ENCODE data around the gene CUL5. TPM values are rescaled to one million over a fixed set of nuclear protein-coding genes. Genes with fewer than 3 reads are reported as not detected.
"Not testable (repeated sequence)": the region's sequence is repeated elsewhere in the genome, so short reads cannot be mapped to it uniquely, and the experiment has no call there.

Gene CUL5
- total RNA-seq, 1 donor from 2014 or later = 38.0 TPM

GRCh38 chr11:108111126-108111525 lies 102.4 kb downstream of the CUL5 start:
- peak; percentile 49 for DNase-seq
- H3K4me3 Mint-ChIP-seq = no peak overlapping the region
- peaks cover 2% of the 10 kb centered on the region for H3K4me1 Mint-ChIP-seq
- intact Hi-C loops (cut with micrococcal nuclease) = no loop called here
- H3K27ac Mint-ChIP-seq = peak overlapping the region; percentile 54
- H3K36me3 Mint-ChIP-seq (ENCODE audit: low read depth) = peaks cover 10% of the 10 kb centered on the region
- no peaks in the 10 kb centered on the region for H3K27me3 Mint-ChIP-seq
- no peaks in the 10 kb centered on the region for H3K9me3 Mint-ChIP-seq

- Mint-ChIP-seq H3K9me3 (no peaks in the 10 kb centered on the region), H3K4me3 (no peak overlapping the region), H3K27ac (no peak overlapping the region), H3K36me3 (ENCODE audit: low read depth) (peaks cover 10% of the 10 kb centered on the region), H3K4me1 (peaks cover 2% of the 10 kb centered on the region), H3K27me3 (no peaks in the 10 kb centered on the region)
- intact Hi-C loops (cut with micrococcal nuclease) = no loop called here
- DNase-seq = peak; percentile 47
These were observed 103.4 kb downstream of the CUL5 start for GRCh38 chr11:108112057-108112456.

- Mint-ChIP-seq H3K4me3 (no peak overlapping the region), H3K4me1 (peaks cover 2% of the 10 kb centered on the region), H3K27me3 (no peaks in the 10 kb centered on the region), H3K27ac (no peak overlapping the region), H3K36me3 (ENCODE audit: low read depth) (peaks cover 8% of the 10 kb centered on the region), H3K9me3 (no peaks in the 10 kb centered on the region)
- intact Hi-C loops (cut with micrococcal nuclease) = no loop called here
- DNase-seq = no peak
These were observed 106.9 kb downstream of the CUL5 start for GRCh38 chr11:108115500-108116140.

- H3K4me3 Mint-ChIP-seq = no peak overlapping the region
These were observed 109.2 kb downstream of the CUL5 start for GRCh38 chr11:108117746-108118371.

GRCh38 chr11:108120936-108121273 lies 112.2 kb downstream of the CUL5 start:
- Mint-ChIP-seq H3K4me3 (peak overlapping the region; percentile 87), H3K4me1 (peaks cover 31% of the 10 kb centered on the region), H3K27ac (peak overlapping the region; percentile 84), H3K36me3 (ENCODE audit: low read depth) (peaks cover 20% of the 10 kb centered on the region)
- intact Hi-C loops (cut with micrococcal nuclease) = loop anchor here (1.0 to 2.0 kb wide), 4 partner anchors 101 to 376 kb away; partner anchors contain the start of genes C11orf65, CUL5 and NPAT
- H3K9me3 Mint-ChIP-seq, H3K27me3 Mint-ChIP-seq, DNase-seq: not testable (repeated sequence)

More at GRCh38 chr11:108117746-108118371, 109.2 kb downstream of the CUL5 start:
- Mint-ChIP-seq H3K4me1 (peaks cover 12% of the 10 kb centered on the region), H3K27me3 (no peaks in the 10 kb centered on the region), H3K27ac (no peak overlapping the region), H3K9me3 (no peaks in the 10 kb centered on the region), H3K36me3 (ENCODE audit: low read depth) (peaks cover 4% of the 10 kb centered on the region)
- DNase-seq = no peak
- intact Hi-C loops (cut with micrococcal nuclease) = loop anchor here (1.0 kb wide), 1 partner anchor 530 kb away; no protein-coding TSS in a partner anchor

GRCh38 chr11:108121274-108122155 lies 112.8 kb downstream of the CUL5 start, which contains the start of gene ACAT1:
ACAT1 (plus strand) TSS chr11:108121567; CDS start chr11:108121607, 40 bp downstream.
- Mint-ChIP-seq H3K4me1 (peaks cover 33% of the 10 kb centered on the region), H3K9me3 (no peaks in the 10 kb centered on the region), H3K36me3 (ENCODE audit: low read depth) (peaks cover 23% of the 10 kb centered on the region), H3K4me3 (peak within 1 kb of the TSS; percentile 87), H3K27me3 (no peaks in the 10 kb centered on the region), H3K27ac (peak within 1 kb of the TSS; percentile 84)
- intact Hi-C loops (cut with micrococcal nuclease) = loop anchor here (1.0 to 2.0 kb wide), 4 partner anchors 101 to 376 kb away; partner anchors contain the start of genes C11orf65, CUL5 and NPAT
- peak; percentile 99 for DNase-seq

- Mint-ChIP-seq H3K9me3 (no peaks in the 10 kb centered on the region), H3K4me3 (peak overlapping the region; percentile 87), H3K27ac (peak overlapping the region; percentile 84), H3K4me1 (peaks cover 33% of the 10 kb centered on the region), H3K36me3 (ENCODE audit: low read depth) (peaks cover 24% of the 10 kb centered on the region), H3K27me3 (no peaks in the 10 kb centered on the region)
- no peak for DNase-seq
- intact Hi-C loops (cut with micrococcal nuclease) = no loop called here
These were observed 113.5 kb downstream of the CUL5 start for GRCh38 chr11:108122166-108122628.

- peaks cover 34% of the 10 kb centered on the region for H3K36me3 Mint-ChIP-seq (ENCODE audit: low read depth)
- no peaks in the 10 kb centered on the region for H3K27me3 Mint-ChIP-seq
- no peak for DNase-seq
- no peak overlapping the region for H3K4me3 Mint-ChIP-seq
- H3K27ac Mint-ChIP-seq = no peak overlapping the region
- H3K4me1 Mint-ChIP-seq = peaks cover 33% of the 10 kb centered on the region
- intact Hi-C loops (cut with micrococcal nuclease) = no loop called here
- H3K9me3 Mint-ChIP-seq = no peaks in the 10 kb centered on the region
These were observed 116.4 kb downstream of the CUL5 start for GRCh38 chr11:108125096-108125495.

- Mint-ChIP-seq H3K4me1 (peaks cover 17% of the 10 kb centered on the region), H3K27ac (no peak overlapping the region), H3K4me3 (no peak overlapping the region), H3K9me3 (no peaks in the 10 kb centered on the region), H3K36me3 (ENCODE audit: low read depth) (peaks cover 40% of the 10 kb centered on the region), H3K27me3 (no peaks in the 10 kb centered on the region)
- intact Hi-C loops (cut with micrococcal nuclease) = no loop called here
- DNase-seq = no peak
These were observed 120.1 kb downstream of the CUL5 start for GRCh38 chr11:108128772-108129171.

- no peaks in the 10 kb centered on the region for H3K9me3 Mint-ChIP-seq
These were observed 123.3 kb downstream of the CUL5 start for GRCh38 chr11:108131993-108132392.

GRCh38 chr11:108132993-108133538 lies 124.4 kb downstream of the CUL5 start:
- H3K27ac Mint-ChIP-seq; H3K4me1 Mint-ChIP-seq; DNase-seq; intact Hi-C loops (cut with micrococcal nuclease); H3K4me3 Mint-ChIP-seq; H3K27me3 Mint-ChIP-seq; H3K9me3 Mint-ChIP-seq: not testable (repeated sequence)
- H3K36me3 Mint-ChIP-seq (ENCODE audit: low read depth) = peaks cover 35% of the 10 kb centered on the region

More at GRCh38 chr11:108131993-108132392, 123.3 kb downstream of the CUL5 start:
- Mint-ChIP-seq H3K36me3 (ENCODE audit: low read depth) (peaks cover 32% of the 10 kb centered on the region), H3K4me3 (no peak overlapping the region), H3K27me3 (no peaks in the 10 kb centered on the region), H3K27ac (no peak overlapping the region), H3K4me1 (peaks cover 5% of the 10 kb centered on the region)
- intact Hi-C loops (cut with micrococcal nuclease) = no loop called here
- no peak for DNase-seq

GRCh38 chr11:108135845-108136544 lies 127.3 kb downstream of the CUL5 start:
- H3K4me3 Mint-ChIP-seq = no peak overlapping the region
- intact Hi-C loops (cut with micrococcal nuclease) = loop anchor here (2.0 to 5.0 kb wide), 3 partner anchors 87 to 511 kb away; partner anchors contain the start of genes ATM and NPAT
- peaks cover 44% of the 10 kb centered on the region for H3K36me3 Mint-ChIP-seq (ENCODE audit: low read depth)
- peaks cover 9% of the 10 kb centered on the region for H3K4me1 Mint-ChIP-seq
- H3K9me3 Mint-ChIP-seq = no peaks in the 10 kb centered on the region
- DNase-seq = peak; percentile 71
- no peaks in the 10 kb centered on the region for H3K27me3 Mint-ChIP-seq
- peak overlapping the region; percentile 77 for H3K27ac Mint-ChIP-seq

GRCh38 chr11:108137212-108137611 lies 128.5 kb downstream of the CUL5 start:
- peak overlapping the region; percentile 71 for H3K27ac Mint-ChIP-seq
- H3K36me3 Mint-ChIP-seq (ENCODE audit: low read depth) = peaks cover 48% of the 10 kb centered on the region
- DNase-seq = no peak
- H3K9me3 Mint-ChIP-seq = no peaks in the 10 kb centered on the region
- no peak overlapping the region for H3K4me3 Mint-ChIP-seq
- H3K4me1 Mint-ChIP-seq = peaks cover 9% of the 10 kb centered on the region
- intact Hi-C loops (cut with micrococcal nuclease) = loop anchor here (2.0 to 5.0 kb wide), 3 partner anchors 86 to 510 kb away; partner anchors contain the start of genes ATM and NPAT
- H3K27me3 Mint-ChIP-seq = no peaks in the 10 kb centered on the region

All from activated CD4-positive, alpha-beta T cell treated with anti-CD3 and anti-CD28 coated beads, Interleukin-2, amount 10 ng/mL, durations not matched to agents 24 days and 14 days (primary cell).